HG03103 (cell line): ENCODE results near the gene CTRB1.
"Not testable (repeated sequence)": the region's sequence is repeated elsewhere in the genome, so short reads cannot be mapped to it uniquely, and the experiment has no call there.

Experiments used
- ATAC-seq: cut with Tn5 transposase; IDR thresholded peaks from one replicate; pipeline ENCODE4 v1.9.1; 2021; ENCODE audit warnings: low read depth; ENCODE audit not compliant: unreplicated experiment

Gene CTRB1

GRCh38 chr16:75264999-75265910, 46.5 kb downstream of the CTRB1 start:
- peak; percentile 18 for ATAC-seq

DNA sequence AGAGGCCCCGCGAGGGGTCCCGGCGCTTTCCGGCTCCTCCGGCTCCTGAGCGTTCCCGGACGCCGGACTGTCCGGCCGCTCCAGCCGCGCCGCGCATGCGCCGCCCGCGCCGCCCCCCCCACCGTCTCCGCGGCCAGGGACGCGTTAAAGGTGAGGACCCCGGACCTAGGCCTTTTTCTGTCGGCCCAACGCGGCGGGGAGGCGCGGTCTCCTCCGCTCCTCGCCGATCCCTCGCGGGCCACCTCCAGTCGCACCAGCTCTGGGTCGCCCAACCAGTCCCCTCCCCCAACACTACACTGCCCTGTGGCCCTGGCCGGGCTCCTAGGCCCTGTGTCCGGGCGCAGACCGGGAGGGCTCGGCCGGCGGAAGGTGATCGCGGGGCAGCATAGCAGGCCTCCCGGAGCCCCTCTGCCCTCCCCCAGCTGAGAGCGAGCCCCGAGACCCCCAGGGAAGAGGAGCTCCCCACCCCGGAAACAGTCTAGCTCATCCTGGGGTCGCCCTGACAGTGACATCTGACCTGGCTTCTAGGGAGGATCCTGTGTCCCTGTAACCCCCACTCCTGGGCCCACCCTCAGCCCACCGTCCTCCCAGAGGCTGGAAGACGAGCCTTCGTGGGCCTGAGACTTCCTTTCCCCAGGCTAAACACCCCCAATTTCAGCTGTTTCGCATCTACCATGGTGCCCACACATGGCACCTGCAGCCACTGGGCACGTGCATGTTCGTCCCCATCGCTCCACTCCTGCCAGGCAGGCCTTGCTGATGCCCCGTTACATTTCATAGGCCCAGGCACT, 47.3 kb downstream of the CTRB1 start:
- peak; percentile 63 for ATAC-seq

DNA sequence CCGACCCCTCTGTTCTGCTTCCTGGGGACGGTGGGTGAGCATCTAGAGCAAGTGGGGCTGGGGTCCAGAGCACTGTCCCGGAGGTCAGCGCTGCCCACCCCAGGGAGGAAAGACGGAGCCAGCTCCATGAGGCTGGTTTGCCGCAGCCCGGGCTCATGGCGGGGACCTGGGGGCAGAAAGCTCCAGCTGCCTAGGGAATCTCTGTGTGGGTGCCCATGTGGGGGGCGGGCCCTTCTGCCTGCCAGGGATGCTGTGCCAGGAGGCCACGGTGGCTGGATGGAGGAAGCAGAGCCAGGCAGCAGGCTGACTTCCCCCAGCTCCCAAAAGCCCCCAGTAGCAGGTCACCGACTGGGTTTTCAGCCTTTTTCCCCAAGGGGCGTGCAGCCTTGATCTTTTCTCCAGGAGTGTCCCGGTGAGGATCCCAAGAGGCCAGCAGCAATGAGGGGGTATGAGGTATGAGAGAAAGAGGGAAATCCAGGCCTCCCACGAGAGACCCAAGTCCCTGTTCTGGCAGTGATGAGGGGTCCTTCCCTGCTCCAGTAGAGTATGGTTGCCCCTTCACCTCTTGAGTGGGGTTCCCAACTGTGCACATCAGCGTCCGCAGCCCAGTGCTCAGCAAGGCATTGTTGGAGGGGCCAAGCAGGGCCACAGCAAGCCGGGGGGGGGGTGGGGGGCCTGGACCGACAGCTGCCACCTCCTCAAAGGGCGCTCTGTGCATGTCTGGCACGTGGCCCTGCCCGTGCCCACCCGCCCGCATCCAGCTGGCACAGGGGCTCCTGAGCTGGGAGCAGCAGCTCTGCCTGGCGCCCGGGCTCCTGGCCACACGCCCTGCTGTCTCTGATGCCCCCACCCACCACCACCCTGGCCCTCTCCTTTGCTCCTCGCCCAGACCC, 48.2 kb downstream of the CTRB1 start:
- no peak for ATAC-seq

DNA sequence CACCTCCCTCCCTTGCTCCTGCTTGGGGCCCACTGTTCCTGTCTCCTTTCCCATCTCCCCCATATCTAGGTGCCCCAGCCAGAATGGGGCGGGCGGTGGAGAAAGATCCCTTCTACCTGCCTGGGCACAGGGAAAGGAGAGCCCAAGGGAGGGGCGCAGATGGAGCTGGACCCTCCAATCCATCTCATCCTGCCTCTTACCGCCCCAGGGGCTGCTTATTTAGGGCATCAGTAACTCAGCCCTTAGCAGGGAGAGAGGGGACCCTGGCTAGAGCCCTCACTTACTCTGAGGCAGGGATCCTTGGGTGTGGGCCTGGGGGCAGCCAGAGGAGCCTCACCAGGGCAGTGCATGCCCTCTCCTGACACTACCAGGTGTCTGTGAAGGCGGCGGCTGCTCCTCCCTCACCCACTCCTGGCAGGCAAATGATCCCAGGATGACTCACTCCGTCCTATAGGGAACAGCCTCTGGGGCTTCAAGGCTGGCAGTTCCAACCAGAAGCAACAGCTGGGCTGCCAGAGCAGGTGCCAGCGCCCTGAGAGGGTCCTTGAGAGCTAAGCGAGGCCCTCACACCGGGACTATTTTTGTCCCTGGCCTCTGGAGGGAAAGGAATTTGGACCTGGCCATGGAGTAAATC, 49.0 kb downstream of the CTRB1 start:
- ATAC-seq = no peak

DNA sequence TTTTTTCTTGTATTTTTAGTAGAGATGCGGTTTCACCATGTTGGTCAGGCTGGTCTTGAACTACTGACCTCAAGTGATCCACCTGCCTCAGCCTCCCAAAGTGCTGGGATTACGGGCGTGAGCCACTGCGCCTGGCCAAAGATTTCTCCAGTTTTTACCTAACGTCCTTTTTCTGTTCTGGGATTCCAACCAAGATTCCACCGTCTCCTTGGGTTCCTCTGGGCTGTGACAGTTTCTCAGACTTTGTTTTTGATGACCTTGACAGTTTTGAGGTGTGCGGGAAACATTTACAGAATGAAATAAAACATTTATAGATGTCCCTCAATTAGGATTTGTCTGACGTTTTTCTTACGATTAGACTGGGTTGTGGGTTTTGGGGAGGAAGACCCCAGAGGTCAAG, 50.6 kb downstream of the CTRB1 start:
- ATAC-seq = not testable (repeated sequence)

GRCh38 chr16:75271441-75272096, 52.8 kb downstream of the CTRB1 start:
- peak; percentile 14 for ATAC-seq

GRCh38 chr16:75272097-75272551, 53.3 kb downstream of the CTRB1 start:
- peak; percentile 56 for ATAC-seq

- ATAC-seq = not testable (repeated sequence)
These were observed 53.8 kb downstream of the CTRB1 start for GRCh38 chr16:75272629-75273028.

DNA sequence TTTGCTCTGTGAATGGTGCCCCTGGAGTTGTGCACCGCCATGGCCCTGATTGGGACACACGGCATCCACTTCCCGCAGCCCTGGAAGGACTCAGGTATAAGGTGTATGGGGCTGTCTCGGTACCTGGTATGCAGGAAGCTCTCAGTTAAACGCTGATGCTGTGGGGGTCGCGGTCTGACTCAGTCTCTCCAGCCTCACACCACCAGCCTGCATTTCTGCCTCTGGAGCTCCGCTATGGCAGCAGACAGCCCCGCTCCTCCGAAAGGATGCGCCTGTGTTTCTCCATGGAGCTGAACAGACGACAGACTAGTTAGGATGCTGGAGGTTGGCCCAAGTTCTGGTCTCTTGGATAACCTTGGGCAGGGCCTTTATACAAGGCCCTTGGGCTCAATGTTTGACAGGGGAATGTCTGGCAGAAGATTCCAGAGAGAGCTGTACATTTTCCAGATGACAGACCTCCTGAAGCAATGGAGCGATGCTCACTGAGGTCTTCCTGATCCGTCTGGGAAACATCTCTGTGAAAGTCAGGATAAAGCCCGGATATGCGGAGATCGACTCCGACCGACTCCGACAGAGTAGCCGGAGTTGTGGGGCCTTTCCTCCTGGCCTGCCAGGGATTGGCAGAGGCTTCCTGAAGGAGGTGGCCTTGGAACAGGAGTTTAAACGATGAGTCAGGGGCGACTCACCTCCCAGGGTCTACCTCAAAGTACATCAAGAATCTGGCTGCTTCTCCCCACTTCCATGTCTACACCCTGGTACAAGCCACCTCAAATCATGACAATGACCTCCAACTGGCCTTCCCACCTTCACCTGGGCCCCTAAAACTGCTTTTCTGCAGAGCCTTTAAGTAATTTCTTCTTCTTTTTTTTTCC, 54.5 kb downstream of the CTRB1 start:
- no peak for ATAC-seq
